HL-60/S4 treated with retinoic acid at 250 ng/mL for 4 days and 3 days (cell line): ENCODE data around the gene IMMP2L.
"Not testable (repeated sequence)": the region's sequence is repeated elsewhere in the genome, so short reads cannot be mapped to it uniquely, and the experiment has no call there.

ENCODE experiments used
- in situ Hi-C: fragments of 300-500 bp; cut with MboI; formaldehyde crosslinking; loops from 2 replicates; pipeline ENCODE4 v1.7.0; 2022; ENCODE audit warnings: low sequenced_read_pairs

The IMMP2L gene

DNA sequence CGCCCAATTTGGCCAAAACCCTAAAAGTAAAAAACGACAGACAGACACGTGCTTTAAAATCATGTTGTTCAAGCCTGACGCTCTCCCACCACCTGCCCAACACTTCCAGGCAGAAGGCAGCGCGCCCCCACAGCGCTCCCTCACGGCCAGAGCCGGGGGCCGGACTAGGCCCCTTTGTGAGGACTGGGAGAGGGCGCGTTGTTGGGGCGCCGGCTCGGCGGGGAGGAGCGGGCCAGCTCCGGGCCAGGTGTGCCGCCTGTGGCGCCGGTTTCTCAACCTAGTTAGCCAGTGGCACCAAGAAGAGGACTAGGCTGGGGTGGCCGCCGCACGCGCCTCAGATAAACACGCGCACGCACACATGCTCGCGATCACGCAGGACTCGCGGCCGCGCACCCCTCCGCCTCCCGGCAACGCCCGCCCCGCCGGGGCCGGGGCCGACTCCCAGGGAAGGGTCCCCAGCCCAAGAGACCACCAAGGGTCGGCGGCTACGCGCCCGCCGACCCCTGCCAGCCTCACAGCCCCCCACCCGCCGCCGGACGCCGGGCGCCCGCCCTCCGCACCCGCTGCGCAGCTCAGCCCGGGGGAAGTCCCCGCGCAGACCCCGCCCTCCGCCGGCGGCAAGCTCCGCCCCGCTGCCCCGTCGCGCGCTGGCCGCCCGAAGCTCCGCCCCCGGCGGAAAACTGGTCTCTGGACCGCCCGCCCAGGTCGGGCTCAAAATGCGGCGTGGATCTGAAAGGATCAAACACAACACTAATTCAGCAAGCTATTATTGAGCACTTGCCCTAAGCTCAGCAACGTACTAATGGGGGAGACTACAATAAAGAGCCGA lies at the start of gene IMMP2L:
TSS of gene IMMP2L (minus strand) at position 589 of the 829 bp plus-strand sequence.
- in situ Hi-C loops = no loop called here

- in situ Hi-C loops = not testable (repeated sequence)
Measured at GRCh38 chr7:111609483-111610254, 47.4 kb upstream of the IMMP2L start.

- in situ Hi-C loops = no loop called here
Measured at GRCh38 chr7:111607621-111608020, 45.3 kb upstream of the IMMP2L start.

DNA sequence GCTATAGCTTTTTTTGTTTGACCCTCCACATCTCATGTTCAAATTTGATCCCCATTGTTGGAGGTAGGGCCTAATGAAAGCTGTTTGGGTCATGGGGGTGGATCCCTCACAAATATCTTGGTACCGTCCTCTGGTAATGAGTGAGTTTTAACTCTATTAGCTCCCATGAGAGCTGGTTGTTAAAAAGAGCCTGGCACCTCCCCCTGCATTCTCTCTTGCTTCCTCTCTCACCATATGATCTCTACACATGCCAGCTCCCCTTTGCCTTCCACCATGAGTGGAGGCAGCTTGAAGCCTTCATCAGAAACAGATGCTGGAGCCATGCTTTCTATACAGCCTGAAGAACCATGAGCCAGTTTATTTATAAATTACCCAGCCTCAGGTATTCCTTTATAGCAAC lies 43.0 kb upstream of the IMMP2L start:
- in situ Hi-C loops = no loop called here

GRCh38 chr7:111600091-111600490 lies 37.8 kb upstream of the IMMP2L start:
- in situ Hi-C loops = no loop called here

- in situ Hi-C loops = no loop called here
Measured at GRCh38 chr7:111595780-111596179, 33.5 kb upstream of the IMMP2L start.

- in situ Hi-C loops = no loop called here
Measured at GRCh38 chr7:111594602-111595001, 32.3 kb upstream of the IMMP2L start.

GRCh38 chr7:111593343-111593742 lies 31.1 kb upstream of the IMMP2L start:
- in situ Hi-C loops = no loop called here

- in situ Hi-C loops = no loop called here
Measured at GRCh38 chr7:111588065-111588433, 25.8 kb upstream of the IMMP2L start.

- in situ Hi-C loops = no loop called here
Measured at GRCh38 chr7:111587410-111588064, 25.2 kb upstream of the IMMP2L start.

DNA sequence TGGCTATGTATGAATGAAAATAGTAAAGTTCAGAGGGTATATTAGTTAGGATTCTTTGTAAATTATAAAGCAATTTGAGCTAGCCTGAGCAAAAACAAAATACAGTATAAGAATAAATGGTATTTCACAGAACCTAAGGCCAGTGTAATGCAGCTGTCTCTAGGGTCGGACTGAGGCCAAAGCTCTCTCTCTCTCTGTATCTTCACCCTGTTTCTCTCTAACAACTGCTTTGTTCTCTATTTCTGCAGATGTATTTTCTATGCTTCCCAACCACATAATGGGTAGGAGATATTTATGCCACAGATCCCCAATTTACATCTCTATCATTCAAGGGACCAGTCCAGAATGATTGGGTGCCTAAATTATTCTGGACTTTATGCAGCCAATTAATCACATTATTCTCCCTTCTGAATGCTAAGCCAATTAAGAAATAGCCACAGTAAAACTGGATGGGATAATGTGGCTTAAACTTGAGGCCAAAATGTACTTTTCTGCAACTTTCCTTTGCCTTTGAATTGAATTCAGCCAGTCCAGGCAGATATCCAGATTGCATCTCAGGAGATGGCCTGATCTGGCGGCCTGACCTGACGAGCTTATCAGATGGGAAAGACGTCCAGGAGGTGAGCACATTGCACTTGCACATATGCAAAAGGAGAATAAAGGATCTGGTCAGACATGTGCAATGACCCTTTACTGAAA lies 24.6 kb upstream of the IMMP2L start:
- in situ Hi-C loops = no loop called here

GRCh38 chr7:111581784-111582488 lies 19.6 kb upstream of the IMMP2L start:
- in situ Hi-C loops = not testable (repeated sequence)

- in situ Hi-C loops = not testable (repeated sequence)
Measured at GRCh38 chr7:111581207-111581606, 18.9 kb upstream of the IMMP2L start.

GRCh38 chr7:111578754-111579153 lies 16.5 kb upstream of the IMMP2L start:
- in situ Hi-C loops = no loop called here

DNA sequence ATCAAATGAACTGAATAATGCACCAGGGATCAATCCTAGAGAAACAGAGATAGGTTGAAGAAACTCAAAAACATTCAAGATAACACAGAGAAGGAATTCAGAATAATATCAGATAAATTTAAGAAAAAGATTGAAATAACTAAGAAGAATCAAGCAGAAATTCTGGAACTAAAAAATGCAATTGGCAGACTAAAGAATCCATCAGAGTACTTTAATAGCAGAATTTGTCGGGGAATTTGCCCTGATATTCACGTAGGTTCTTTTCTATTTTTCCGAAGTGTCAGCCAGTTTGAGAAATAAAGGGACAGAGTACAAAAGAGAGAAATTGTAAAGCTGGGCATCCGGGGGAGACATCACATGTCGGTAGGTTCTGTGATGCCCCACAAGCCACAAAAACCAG lies 9.4 kb upstream of the IMMP2L start:
- in situ Hi-C loops = no loop called here

DNA sequence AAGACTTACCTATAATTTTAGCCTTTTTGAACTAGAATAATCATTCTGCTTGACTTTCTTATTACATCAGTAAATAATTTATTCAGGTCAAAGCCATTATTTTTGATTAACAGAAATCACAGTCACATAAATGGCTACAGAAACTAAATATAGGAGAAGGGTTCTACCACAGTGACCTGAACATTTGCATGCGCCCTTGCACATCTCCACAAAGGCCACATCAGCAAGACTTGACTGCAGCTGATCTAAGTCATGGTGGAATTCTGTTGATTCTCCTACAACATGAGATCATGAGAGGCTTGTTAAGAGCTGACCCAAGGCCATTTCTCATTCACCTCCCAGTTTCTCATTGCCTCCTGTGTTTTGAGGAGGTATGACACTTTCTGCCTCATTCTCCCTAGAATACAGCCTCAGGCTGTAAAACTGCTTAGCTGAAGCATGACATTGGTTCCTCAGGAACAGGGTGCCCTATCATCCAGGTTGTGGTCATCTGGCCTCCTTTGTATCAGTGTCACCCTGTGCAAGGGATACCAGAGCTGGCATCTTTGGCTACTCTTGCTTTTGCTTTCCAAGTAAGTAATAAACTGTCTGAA lies 6.7 kb upstream of the IMMP2L start:
- in situ Hi-C loops = no loop called here

- in situ Hi-C loops = no loop called here
Measured at GRCh38 chr7:111568419-111568818, 6.1 kb upstream of the IMMP2L start.

DNA sequence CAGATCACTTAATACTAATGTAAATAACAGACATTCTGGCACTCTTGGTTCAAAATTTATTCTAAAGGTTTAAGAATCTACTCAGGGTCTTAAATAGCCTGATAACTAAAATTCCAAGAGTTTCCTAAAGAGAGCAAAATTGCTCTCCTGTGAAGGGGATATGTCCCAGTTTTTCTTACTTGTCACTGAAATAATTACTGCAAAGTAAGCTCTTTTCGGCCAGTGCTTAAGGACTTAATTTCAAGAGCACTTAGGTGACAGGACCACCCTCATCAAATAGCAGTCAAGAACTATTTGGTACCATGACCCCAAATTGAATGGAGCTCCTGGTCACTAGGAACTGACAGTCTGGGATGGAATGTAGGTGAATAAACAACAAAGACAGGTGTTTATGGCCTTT lies 1.8 kb upstream of the IMMP2L start:
- in situ Hi-C loops = no loop called here

DNA sequence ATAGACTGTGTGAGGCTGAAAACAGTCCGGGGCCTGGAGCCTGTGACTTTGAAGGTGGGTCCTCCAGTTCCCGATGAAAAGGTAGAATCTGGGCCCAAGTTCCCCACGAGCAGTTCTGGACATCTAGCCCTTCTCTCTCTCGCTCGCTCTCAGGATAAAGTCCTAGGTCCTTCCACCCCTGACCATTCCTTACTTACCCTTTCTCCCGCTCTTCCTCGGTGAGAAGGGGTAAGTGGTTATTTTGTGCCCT lies 713 bp downstream of the IMMP2L start:
- in situ Hi-C loops = no loop called here
